Astrocyte of the spinal cord (primary cell): Measurements from ENCODE around the gene PDZD2.
A peak's percentile ranks its signal among the peaks of the same experiment; 100 is the strongest.

ENCODE experiments used
- DNase-seq: peaks from one replicate; pipeline ENCODE4 v3.0.0; 2011; ENCODE audit warnings: low read depth, low spot score
- H3K4me3 ChIP-seq: 2 replicates; pipeline ENCODE4 v1.5.1; 2011; ENCODE audit warnings: low read depth, mild to moderate bottlenecking, low read length, moderate library complexity
- CTCF ChIP-seq: IDR thresholded peaks from 2 replicates; pipeline ENCODE4 v1.5.1; 2012; ENCODE audit warnings: low read depth, mild to moderate bottlenecking, low read length, inconsistent platforms
- in situ Hi-C: cut with HindIII; loops from 2 replicates; pipeline ENCODE4 v1.10.0; 2017; ENCODE audit warnings: low sequenced_read_pairs

PDZD2 gene

GRCh38 chr5:31987985-31988710 is 349.2 kb downstream of the PDZD2 start:
- peak; percentile 95 for DNase-seq

GRCh38 chr5:31990081-31990650 is 351.2 kb downstream of the PDZD2 start:
- peak; percentile 37 for DNase-seq
- H3K4me3 ChIP-seq: no peak overlapping the region
- TF ChIP-seq CTCF: no peak
- in situ Hi-C loops: no loop called here

More at GRCh38 chr5:31987985-31988710, 349.2 kb downstream of the PDZD2 start:
- no peak for TF ChIP-seq CTCF
- no peak overlapping the region for H3K4me3 ChIP-seq
- in situ Hi-C loops: no loop called here

- DNase-seq: no peak
- in situ Hi-C loops: no loop called here
- no peak for TF ChIP-seq CTCF
- no peak overlapping the region for H3K4me3 ChIP-seq
These were observed 351.8 kb downstream of the PDZD2 start for GRCh38 chr5:31990701-31991110.

GRCh38 chr5:31992377-31992776 is 353.4 kb downstream of the PDZD2 start:
- in situ Hi-C loops: no loop called here
- H3K4me3 ChIP-seq: no peak overlapping the region
- TF ChIP-seq CTCF: no peak

GRCh38 chr5:31993165-31993961 is 354.4 kb downstream of the PDZD2 start:
- no peak for TF ChIP-seq CTCF
- in situ Hi-C loops: no loop called here
- no peak overlapping the region for H3K4me3 ChIP-seq
- DNase-seq: peak; percentile 67

More at GRCh38 chr5:31992377-31992776, 353.4 kb downstream of the PDZD2 start:
- no peak for DNase-seq

- H3K4me3 ChIP-seq: no peak overlapping the region
- no peak for DNase-seq
- TF ChIP-seq CTCF: no peak
- in situ Hi-C loops: no loop called here
These were observed 356.1 kb downstream of the PDZD2 start for GRCh38 chr5:31995006-31995405.
